ENCODE results near the gene AGO3.
A peak's percentile ranks its signal among the peaks of the same experiment; 100 is the strongest.

Gene AGO3

DNA sequence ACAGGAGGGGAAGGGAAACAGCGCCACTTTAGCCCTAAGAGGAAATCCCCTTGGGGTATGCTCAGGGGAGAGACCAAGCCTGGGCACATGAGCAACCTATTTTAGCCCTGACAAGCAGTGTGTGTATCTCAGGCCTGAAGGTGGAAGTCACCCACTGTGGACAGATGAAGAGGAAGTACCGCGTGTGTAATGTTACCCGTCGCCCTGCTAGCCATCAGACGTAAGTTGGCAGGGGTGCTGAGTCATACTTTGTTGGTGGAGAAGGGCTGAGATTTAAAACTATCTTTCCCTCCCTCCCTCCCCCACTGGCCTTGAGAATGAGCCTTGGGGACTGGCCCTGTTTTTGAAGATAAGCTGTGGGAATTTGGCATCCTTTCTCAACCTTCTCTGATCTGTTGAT lies 36.7 kb upstream of the AGO3 start:
- Mint-ChIP-seq H3K4me1 (ENCODE audit: low read depth in 2 of 2) (no peaks in the 10 kb centered on the region), H3K4me3 (no peak overlapping the region), H3K36me3 (ENCODE audit: insufficient read depth) (peaks cover 51% of the 10 kb centered on the region), H3K27me3 (no peaks in the 10 kb centered on the region), H3K9me3 (no peaks in the 10 kb centered on the region), H3K27ac (no peak overlapping the region)
- no peak for DNase-seq
- ATAC-seq (replicated peaks) = peak; percentile 56

DNA sequence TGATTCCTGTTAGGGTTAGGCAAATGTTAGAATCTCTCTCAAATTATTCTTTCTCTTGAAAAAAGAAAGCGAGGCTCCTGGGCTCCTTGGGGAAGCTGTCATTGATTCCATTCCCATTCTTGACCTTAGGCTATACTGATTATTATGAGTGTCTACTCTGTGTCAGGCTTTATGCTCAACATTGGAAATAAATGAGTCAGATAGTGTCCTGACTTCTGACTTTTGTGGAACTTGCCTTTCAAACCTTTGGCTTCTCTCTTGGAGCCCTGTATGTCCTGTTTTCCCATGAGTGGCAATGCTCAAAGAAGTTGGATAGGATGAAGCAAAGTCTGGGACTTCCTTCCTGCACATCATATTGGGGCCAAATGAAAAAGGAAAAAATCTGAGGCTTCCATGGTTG lies 36.2 kb upstream of the AGO3 start:
- no peak overlapping the region for H3K4me3 Mint-ChIP-seq
- no peaks in the 10 kb centered on the region for H3K27me3 Mint-ChIP-seq
- peaks cover 48% of the 10 kb centered on the region for H3K36me3 Mint-ChIP-seq (ENCODE audit: insufficient read depth)
- no peak for ATAC-seq (replicated peaks)
- no peaks in the 10 kb centered on the region for H3K4me1 Mint-ChIP-seq (ENCODE audit: low read depth in 2 of 2)
- no peak overlapping the region for H3K27ac Mint-ChIP-seq
- no peak for DNase-seq
- H3K9me3 Mint-ChIP-seq = no peaks in the 10 kb centered on the region

DNA sequence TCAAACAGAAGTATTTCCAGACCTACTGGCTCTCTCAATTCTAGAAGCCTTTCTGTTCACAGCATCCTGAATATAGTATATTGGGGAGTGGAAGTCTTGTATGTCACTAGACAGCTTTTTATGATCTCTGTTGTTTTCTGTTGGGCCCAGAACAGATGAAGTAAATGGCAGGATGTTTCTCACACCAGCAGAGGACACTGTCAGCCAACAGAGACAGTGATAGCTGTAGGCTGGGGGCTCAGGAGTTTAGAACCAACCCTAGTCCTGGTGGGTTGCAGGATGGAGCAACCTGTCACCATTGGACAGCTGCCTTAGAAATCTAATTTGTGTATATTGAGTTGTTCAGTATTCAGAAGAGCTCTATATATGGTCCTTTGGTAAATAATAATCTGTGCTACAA lies 31.0 kb upstream of the AGO3 start:
- no peak overlapping the region for H3K4me3 Mint-ChIP-seq
- no peak overlapping the region for H3K27ac Mint-ChIP-seq
- DNase-seq = no peak
- H3K36me3 Mint-ChIP-seq (ENCODE audit: insufficient read depth) = peaks cover 41% of the 10 kb centered on the region
- ATAC-seq (replicated peaks) = no peak
- no peaks in the 10 kb centered on the region for H3K27me3 Mint-ChIP-seq
- no peaks in the 10 kb centered on the region for H3K4me1 Mint-ChIP-seq (ENCODE audit: low read depth in 2 of 2)
- H3K9me3 Mint-ChIP-seq = no peaks in the 10 kb centered on the region

DNA sequence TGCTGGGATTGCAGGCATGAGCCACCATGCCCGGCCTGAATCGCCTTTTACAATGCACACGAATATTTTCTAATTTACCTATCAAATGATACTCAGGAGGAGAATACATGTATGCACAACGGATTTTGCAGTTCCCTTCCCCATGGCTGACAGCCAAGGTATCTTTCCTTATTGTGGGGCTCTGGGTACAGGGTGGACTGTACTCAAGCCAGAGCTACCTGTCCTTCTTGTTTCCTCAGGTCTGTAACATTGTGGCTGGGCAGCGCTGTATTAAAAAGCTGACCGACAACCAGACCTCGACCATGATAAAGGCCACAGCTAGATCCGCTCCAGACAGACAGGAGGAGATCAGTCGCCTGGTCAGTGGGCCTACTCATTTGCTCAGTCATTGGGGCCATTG lies 29.7 kb upstream of the AGO3 start:
- Mint-ChIP-seq H3K27ac (no peak overlapping the region), H3K4me1 (ENCODE audit: low read depth in 2 of 2) (no peaks in the 10 kb centered on the region), H3K36me3 (ENCODE audit: insufficient read depth) (peaks cover 41% of the 10 kb centered on the region), H3K9me3 (no peaks in the 10 kb centered on the region), H3K4me3 (no peak overlapping the region), H3K27me3 (no peaks in the 10 kb centered on the region)
- DNase-seq = no peak
- no peak for ATAC-seq (replicated peaks)

DNA sequence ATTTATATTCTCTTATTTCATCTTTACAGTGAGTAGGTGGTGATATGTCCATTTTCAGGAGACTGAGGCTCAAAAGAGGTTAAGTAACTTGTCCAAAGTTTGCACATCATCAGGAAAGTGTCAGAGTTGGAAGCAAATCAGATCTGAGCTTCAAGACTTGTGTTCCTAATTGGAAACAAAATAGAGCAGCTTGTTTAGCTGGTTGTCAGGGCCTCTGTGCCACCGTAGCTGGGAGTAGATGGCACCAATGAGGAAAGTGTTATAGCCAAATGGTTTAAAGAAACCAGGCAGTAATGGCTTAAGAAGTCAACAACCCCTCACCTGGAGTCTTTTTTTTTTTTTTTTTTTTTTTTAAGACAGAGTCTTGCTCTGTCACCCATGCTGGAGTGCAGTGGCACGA lies 28.2 kb upstream of the AGO3 start:
- H3K27me3 Mint-ChIP-seq = no peaks in the 10 kb centered on the region
- no peak overlapping the region for H3K27ac Mint-ChIP-seq
- no peaks in the 10 kb centered on the region for H3K4me1 Mint-ChIP-seq (ENCODE audit: low read depth in 2 of 2)
- DNase-seq (no peak), ATAC-seq (replicated peaks) (no peak)
- H3K9me3 Mint-ChIP-seq = no peaks in the 10 kb centered on the region
- H3K4me3 Mint-ChIP-seq = no peak overlapping the region
- H3K36me3 Mint-ChIP-seq (ENCODE audit: insufficient read depth) = peaks cover 40% of the 10 kb centered on the region

DNA sequence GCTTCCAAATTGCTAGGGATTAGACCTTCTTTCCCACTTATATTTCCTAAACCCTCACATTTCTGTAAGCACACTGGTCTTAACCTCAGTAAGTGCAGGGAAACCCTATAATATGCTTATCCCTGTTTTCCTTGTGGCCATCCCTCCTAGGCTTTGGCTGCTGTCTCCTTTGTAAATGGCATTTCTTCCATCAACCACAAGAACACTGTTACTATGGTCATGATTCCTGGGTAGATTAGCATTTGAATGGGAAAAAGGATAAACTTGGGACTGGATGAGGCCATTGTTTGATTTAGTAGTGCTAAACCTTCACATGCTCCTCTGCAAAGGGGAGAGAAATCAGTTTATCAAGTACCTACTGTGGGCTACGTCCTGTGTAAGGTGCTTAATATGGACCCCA lies 16.2 kb upstream of the AGO3 start:
- no peaks in the 10 kb centered on the region for H3K9me3 Mint-ChIP-seq
- no peak overlapping the region for H3K27ac Mint-ChIP-seq
- DNase-seq (no peak), ATAC-seq (replicated peaks) (no peak)
- no peaks in the 10 kb centered on the region for H3K4me1 Mint-ChIP-seq (ENCODE audit: low read depth in 2 of 2)
- H3K27me3 Mint-ChIP-seq = no peaks in the 10 kb centered on the region
- no peak overlapping the region for H3K4me3 Mint-ChIP-seq
- H3K36me3 Mint-ChIP-seq (ENCODE audit: insufficient read depth) = peaks cover 54% of the 10 kb centered on the region

DNA sequence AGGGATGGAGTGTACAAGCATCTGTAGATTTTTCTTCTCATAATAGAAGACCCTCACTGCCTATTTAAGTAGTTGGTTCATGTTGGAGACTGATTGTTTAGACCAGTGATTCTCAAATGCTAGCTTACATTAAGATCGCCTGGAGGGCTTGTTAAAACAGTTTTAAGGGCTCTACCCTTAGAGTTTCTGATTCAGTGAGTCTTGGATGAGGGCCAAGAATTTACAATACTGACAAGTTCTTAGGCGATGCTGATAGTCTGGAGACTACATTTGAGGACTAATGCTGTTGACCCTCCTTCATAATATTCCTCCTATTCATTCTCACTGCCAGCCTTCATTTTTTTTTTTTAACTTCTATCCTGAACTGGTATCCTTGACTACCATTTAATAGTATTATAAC lies 15.2 kb upstream of the AGO3 start:
- Mint-ChIP-seq H3K27ac (no peak overlapping the region), H3K36me3 (ENCODE audit: insufficient read depth) (peaks cover 53% of the 10 kb centered on the region)
- no peak for ATAC-seq (replicated peaks)

DNA sequence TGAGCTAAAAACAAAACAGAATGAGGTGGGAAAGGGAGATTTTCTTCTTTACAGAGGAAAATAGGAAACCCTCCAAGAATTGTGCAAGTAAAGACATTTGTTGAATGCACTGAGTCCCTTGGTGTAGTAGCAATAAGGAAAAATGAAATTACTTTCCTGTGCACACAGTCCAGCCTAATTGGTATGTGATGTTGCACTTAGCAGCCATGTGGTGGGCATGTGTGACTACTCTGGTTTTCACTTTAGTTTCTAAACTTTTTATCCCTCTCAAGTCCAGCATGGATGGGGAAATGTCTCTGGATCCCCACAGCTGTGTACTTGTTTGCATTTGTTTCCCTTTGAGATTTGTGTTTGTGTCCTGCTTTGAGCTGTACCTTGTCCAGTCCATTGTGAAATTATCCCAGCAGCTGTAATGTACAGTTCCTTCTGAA lies 7.1 kb upstream of the AGO3 start:
- H3K27me3 Mint-ChIP-seq = no peaks in the 10 kb centered on the region

More for the DNA sequence above, 15.2 kb upstream of the AGO3 start:
- H3K4me1 Mint-ChIP-seq (ENCODE audit: low read depth in 2 of 2) = no peaks in the 10 kb centered on the region
- no peaks in the 10 kb centered on the region for H3K9me3 Mint-ChIP-seq
- no peak overlapping the region for H3K4me3 Mint-ChIP-seq
- H3K27me3 Mint-ChIP-seq = no peaks in the 10 kb centered on the region
- DNase-seq = no peak

DNA sequence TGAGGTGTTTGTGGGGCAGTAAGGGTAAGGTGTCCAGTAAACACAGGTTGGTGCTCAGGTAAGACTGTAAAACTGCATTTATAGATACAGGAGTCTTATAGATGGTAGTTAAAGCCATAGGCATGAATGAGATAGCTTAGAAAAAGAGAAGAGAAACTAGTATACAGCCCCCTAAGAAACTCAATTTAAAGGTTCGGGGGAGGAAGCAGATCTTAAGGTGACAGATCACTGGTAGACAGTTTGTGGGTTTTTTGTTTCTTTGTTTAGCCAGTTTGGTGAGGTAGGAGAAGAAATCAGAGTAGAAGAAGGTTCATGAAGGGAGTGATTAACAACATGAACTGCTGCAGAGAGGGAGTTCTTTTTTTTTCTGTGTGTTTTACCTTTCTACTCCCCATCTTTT lies 6.1 kb upstream of the AGO3 start:
- Mint-ChIP-seq H3K4me1 (ENCODE audit: low read depth in 2 of 2) (peaks cover 1 to 6% of the 10 kb centered on the region in 2 donors), H3K36me3 (ENCODE audit: insufficient read depth) (peaks cover 9% of the 10 kb centered on the region), H3K4me3 (no peak overlapping the region), H3K27me3 (no peaks in the 10 kb centered on the region), H3K9me3 (no peaks in the 10 kb centered on the region), H3K27ac (no peak overlapping the region)
- DNase-seq = no peak
- ATAC-seq (replicated peaks) = no peak

More for the DNA sequence above, 7.1 kb upstream of the AGO3 start:
- H3K9me3 Mint-ChIP-seq = no peaks in the 10 kb centered on the region
- no peak overlapping the region for H3K4me3 Mint-ChIP-seq
- ATAC-seq (replicated peaks) (no peak), DNase-seq (no peak)
- H3K27ac Mint-ChIP-seq = no peak overlapping the region
- H3K4me1 Mint-ChIP-seq (ENCODE audit: low read depth in 2 of 2) = no peaks in the 10 kb centered on the region
- peaks cover 9% of the 10 kb centered on the region for H3K36me3 Mint-ChIP-seq (ENCODE audit: insufficient read depth)

DNA sequence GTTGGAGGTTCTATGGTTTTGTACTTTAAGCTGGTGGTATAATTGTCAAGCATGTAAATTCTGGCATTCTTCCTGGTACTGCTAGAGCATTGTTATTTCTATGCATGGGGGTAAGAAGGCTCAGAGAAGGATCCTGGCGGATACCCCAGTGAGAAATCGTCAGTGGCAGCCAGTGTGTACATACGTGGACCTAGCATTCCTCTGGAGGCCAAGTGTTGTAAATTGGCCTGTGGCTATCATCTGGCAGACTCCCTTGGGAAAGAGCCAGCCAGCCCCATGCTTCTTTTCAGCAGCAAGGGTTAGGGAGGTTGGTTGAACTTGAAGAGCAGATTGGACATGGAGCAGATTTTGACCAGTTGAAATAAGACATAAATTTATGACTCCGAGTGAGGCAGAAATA lies 5.2 kb upstream of the AGO3 start:
- no peak for ATAC-seq (replicated peaks)
- no peak overlapping the region for H3K27ac Mint-ChIP-seq

DNA sequence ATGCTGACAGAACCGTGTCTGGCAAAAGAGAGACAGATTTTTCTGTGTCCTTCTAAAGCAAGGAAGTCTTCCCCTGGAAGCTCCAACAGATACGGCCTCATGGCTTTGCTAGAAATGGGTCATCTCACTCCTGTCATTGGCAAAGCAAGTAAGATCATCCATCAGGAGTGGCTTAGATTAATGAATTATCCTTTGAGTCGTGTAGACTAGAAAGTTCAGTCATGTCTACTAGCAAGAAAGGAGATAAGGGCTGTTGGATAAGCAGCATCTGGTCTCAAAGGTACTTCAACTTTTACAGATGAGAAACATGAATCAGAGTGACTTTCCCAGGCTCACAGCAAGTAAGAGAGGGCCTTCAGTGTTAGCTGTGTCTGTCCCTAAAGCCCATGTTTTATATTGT lies 3.4 kb upstream of the AGO3 start:
- H3K27ac Mint-ChIP-seq = peak overlapping the region in 1 of 2 donors; percentile 11
- DNase-seq = no peak
- H3K4me1 Mint-ChIP-seq (ENCODE audit: low read depth in 2 of 2) = peaks cover 13 to 24% of the 10 kb centered on the region in 2 donors
- H3K9me3 Mint-ChIP-seq = no peaks in the 10 kb centered on the region
- H3K27me3 Mint-ChIP-seq = no peaks in the 10 kb centered on the region
- ATAC-seq (replicated peaks) = no peak
- H3K36me3 Mint-ChIP-seq (ENCODE audit: insufficient read depth) = peaks cover 7% of the 10 kb centered on the region
- H3K4me3 Mint-ChIP-seq = no peak overlapping the region

More for the DNA sequence above, 5.2 kb upstream of the AGO3 start:
- H3K4me3 Mint-ChIP-seq = no peak overlapping the region
- DNase-seq = no peak
- no peaks in the 10 kb centered on the region for H3K27me3 Mint-ChIP-seq
- peaks cover 5 to 13% of the 10 kb centered on the region in 2 donors for H3K4me1 Mint-ChIP-seq (ENCODE audit: low read depth in 2 of 2)
- H3K36me3 Mint-ChIP-seq (ENCODE audit: insufficient read depth) = peaks cover 14% of the 10 kb centered on the region
- no peaks in the 10 kb centered on the region for H3K9me3 Mint-ChIP-seq

DNA sequence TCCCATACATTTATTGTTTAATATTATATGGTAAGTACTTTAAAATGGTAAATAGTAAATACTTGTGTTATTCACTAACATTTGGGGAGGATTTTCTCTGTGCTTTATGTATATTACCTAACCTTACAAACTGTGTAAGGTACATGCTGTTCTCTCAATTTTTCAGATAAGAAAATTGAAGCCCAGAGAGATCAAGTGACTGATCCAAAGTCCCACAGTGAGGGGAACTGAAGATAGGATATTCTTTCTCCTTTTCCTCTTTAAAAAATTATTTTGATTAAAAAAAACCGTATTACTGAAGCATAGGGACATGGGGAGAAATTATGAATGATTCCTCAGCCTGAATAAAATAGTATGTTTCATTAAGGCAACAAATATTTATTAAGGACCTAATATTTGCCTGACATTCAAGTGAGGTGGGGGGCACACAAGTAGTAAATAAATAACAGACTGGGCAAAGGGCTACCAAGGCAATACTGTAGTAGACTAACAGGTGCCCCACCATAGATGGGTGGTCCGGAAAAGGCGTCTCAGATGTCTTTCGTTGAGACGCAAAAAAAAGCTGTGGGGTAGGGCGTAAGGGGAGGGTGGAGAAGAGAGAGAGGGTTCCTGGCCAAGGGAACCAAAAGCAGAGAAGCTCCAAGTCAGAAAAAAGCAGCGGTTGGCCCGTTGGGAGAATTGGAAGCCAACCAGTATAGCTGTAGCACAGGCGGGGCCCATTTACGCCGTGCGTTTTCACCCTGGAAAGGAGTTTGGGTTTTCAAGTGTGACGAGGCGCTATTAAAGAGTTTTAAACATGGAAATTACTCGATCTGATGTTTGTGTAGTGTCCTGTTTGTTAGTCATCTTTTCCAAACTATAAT lies 944 bp upstream of the AGO3 start:
- Mint-ChIP-seq H3K36me3 (ENCODE audit: insufficient read depth) (peaks cover 7% of the 10 kb centered on the region), H3K9me3 (no peaks in the 10 kb centered on the region), H3K27me3 (no peaks in the 10 kb centered on the region), H3K27ac (peak overlapping the region; percentile 98 to 99), H3K4me3 (peak overlapping the region; percentile 89 to 93), H3K4me1 (ENCODE audit: low read depth in 2 of 2) (peaks cover 18 to 30% of the 10 kb centered on the region in 2 donors)
- ATAC-seq (replicated peaks) (peak; percentile 9), DNase-seq (peak; percentile 9 to 30 (median 22))

DNA sequence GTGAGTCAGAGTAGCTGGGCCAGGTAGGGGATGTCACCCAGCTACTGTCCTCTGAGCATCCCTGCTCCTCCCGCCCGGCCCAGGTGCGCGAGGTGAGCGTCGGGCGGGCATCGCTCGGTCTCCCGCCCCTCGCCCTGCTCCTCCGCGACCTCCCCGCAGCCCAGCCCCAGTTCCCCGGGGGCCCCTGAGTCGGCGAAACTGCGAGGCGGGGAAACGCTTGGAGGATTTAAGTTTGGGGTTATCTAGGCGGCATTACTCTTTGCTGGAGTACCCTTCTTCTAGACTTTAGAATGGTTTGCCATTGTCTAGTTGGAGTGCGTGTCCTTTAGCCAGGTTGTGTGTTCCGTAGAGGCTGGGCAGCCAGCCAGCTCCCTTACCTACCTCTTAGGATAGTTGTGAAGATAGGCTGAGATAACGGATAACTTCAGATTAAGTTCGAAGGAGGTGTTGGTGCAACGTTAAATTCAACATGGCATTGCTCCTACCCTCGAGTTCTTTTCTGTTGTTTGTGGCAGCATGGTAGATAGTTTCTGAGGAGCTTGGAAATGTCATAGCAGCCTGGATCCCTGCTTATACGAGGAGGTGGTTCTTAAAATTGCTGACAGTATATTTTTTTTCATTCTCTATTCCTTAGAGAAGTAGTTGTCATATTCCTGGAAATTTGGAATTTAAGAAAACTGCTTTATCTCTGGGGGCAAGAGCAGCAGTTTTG lies 697 bp downstream of the AGO3 start:
- no peak for ATAC-seq (replicated peaks)
- DNase-seq = no peak
- peaks cover 18 to 35% of the 10 kb centered on the region in 2 donors for H3K4me1 Mint-ChIP-seq (ENCODE audit: low read depth in 2 of 2)
- no peaks in the 10 kb centered on the region for H3K27me3 Mint-ChIP-seq
- H3K9me3 Mint-ChIP-seq = no peaks in the 10 kb centered on the region
- peak overlapping the region; percentile 86 to 93 for H3K4me3 Mint-ChIP-seq
- H3K27ac Mint-ChIP-seq = peak overlapping the region; percentile 98 to 99
- peaks cover 7% of the 10 kb centered on the region for H3K36me3 Mint-ChIP-seq (ENCODE audit: insufficient read depth)

DNA sequence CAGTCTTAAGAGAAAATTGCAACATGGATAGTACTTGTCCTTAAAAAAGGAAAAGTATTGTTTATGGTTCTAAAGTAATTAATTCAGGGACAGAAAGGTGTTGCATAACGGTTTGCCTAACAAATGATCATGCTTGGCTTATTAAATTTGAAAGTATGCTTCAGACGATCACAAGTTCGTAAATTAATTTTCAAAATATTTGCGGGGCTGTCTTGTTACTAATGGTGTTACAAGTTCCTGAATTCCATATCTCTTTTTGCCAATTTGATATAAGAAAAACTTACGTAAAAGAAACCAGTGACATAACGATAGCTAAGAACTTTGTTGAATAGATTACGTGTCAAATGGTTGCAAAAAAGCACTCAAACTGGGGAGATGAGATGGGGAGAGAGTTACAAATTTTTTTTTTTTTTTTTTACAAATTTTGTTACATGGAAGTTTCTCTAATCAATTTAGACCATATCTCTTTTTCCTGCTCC lies 1.3 kb downstream of the AGO3 start:
- no peaks in the 10 kb centered on the region for H3K9me3 Mint-ChIP-seq
- peaks cover 18 to 35% of the 10 kb centered on the region in 2 donors for H3K4me1 Mint-ChIP-seq (ENCODE audit: low read depth in 2 of 2)
- H3K36me3 Mint-ChIP-seq (ENCODE audit: insufficient read depth) = peaks cover 11% of the 10 kb centered on the region
- H3K4me3 Mint-ChIP-seq = peak overlapping the region; percentile 86 to 93
- no peaks in the 10 kb centered on the region for H3K27me3 Mint-ChIP-seq
- H3K27ac Mint-ChIP-seq = peak overlapping the region in 1 of 2 donors; percentile 99
- ATAC-seq (replicated peaks) (no peak), DNase-seq (no peak)

Measured in effector memory CD8-positive, alpha-beta T cell (primary cell).